HEK293 (cell line): ENCODE data around the gene ETV1.

Experiments
- ATF2 ChIP-seq: fragments of 450-650 bp; formaldehyde crosslinking; IDR thresholded peaks from 2 replicates; pipeline ENCODE4 v1.5.1; 2016; ENCODE audit warnings: missing biosample characterization, missing genetic modification characterization, low read depth
- GLIS2 ChIP-seq: fragments of 450-650 bp; formaldehyde crosslinking; IDR thresholded peaks from 2 replicates; pipeline ENCODE4 v1.5.1; 2016; ENCODE audit warnings: missing biosample characterization, missing genetic modification characterization
- ZBTB11 ChIP-seq: fragments of 450-650 bp; formaldehyde crosslinking; conservative IDR thresholded peaks from 2 replicates; pipeline ENCODE4 v1.5.1; 2016; ENCODE audit warnings: low read depth, missing biosample characterization, missing genetic modification characterization
- ZBTB7A ChIP-seq: fragments of 450-650 bp; formaldehyde crosslinking; IDR thresholded peaks from 2 replicates; pipeline ENCODE4 v1.5.1; 2016; ENCODE audit warnings: low read depth, missing biosample characterization, missing genetic modification characterization
- ZNF175 ChIP-seq: fragments of 450-650 bp; formaldehyde crosslinking; IDR thresholded peaks from 2 replicates; pipeline ENCODE4 v1.5.1; 2016; ENCODE audit warnings: missing biosample characterization, missing genetic modification characterization
- ZNF221 ChIP-seq: fragments of 450-650 bp; formaldehyde crosslinking; IDR thresholded peaks from 2 replicates; pipeline ENCODE4 v1.5.1; 2017; ENCODE audit warnings: missing biosample characterization, missing genetic modification characterization, borderline replicate concordance
- ZNF274 ChIP-seq, 2 experiments: fragments of 200-500 bp in 1 of 2; fragments of 450-650 bp in 1 of 2; sonication (Bioruptor generic) in 1 of 2; formaldehyde crosslinking in 1 of 2; IDR thresholded peaks; 2 replicates each; pipeline versions ENCODE4 v1.5.1 to v1.6.1; 2014 to 2016; ENCODE audit warnings: borderline replicate concordance in 1 of 2, inconsistent platforms in 1 of 2, low read length in 1 of 2, missing biosample characterization in 1 of 2, missing genetic modification characterization in 1 of 2
- ZNF280D ChIP-seq: fragments of 450-650 bp; formaldehyde crosslinking; IDR thresholded peaks from 2 replicates; pipeline ENCODE4 v1.5.1; 2016; ENCODE audit warnings: missing biosample characterization, missing genetic modification characterization
- ZNF302 ChIP-seq: fragments of 450-650 bp; formaldehyde crosslinking; IDR thresholded peaks from 2 replicates; pipeline ENCODE4 v1.5.1; 2016; ENCODE audit warnings: missing biosample characterization, missing genetic modification characterization, low read depth
- ZNF311 ChIP-seq: fragments of 450-650 bp; formaldehyde crosslinking; IDR thresholded peaks from 2 replicates; pipeline ENCODE4 v1.5.1; 2017; ENCODE audit warnings: missing biosample characterization, missing genetic modification characterization, borderline replicate concordance
- ZNF335 ChIP-seq: fragments of 450-650 bp; formaldehyde crosslinking; conservative IDR thresholded peaks from 2 replicates; pipeline ENCODE4 v1.5.1; 2016; ENCODE audit warnings: missing biosample characterization, missing genetic modification characterization
- ZNF366 ChIP-seq: fragments of 450-650 bp; formaldehyde crosslinking; conservative IDR thresholded peaks from 2 replicates; pipeline ENCODE4 v1.5.1; 2016; ENCODE audit warnings: missing biosample characterization, missing genetic modification characterization
- ZNF518A ChIP-seq: fragments of 450-650 bp; formaldehyde crosslinking; conservative IDR thresholded peaks from 2 replicates; pipeline ENCODE4 v1.5.1; 2016; ENCODE audit warnings: low read depth, missing biosample characterization, missing genetic modification characterization
- ZNF558 ChIP-seq: fragments of 450-650 bp; formaldehyde crosslinking; IDR thresholded peaks from 2 replicates; pipeline ENCODE4 v1.5.1; 2016; ENCODE audit warnings: missing biosample characterization, missing genetic modification characterization
- ZNF626 ChIP-seq: fragments of 450-650 bp; sonication (Bioruptor Pico); formaldehyde crosslinking; IDR thresholded peaks from 2 replicates; pipeline ENCODE4 v1.5.1; 2018; ENCODE audit warnings: missing biosample characterization, missing genetic modification characterization, inconsistent platforms
- ZNF639 ChIP-seq: fragments of 450-650 bp; formaldehyde crosslinking; IDR thresholded peaks from 2 replicates; pipeline ENCODE4 v1.5.1; 2016; ENCODE audit warnings: missing biosample characterization, missing genetic modification characterization
- ZNF670 ChIP-seq: fragments of 450-650 bp; formaldehyde crosslinking; IDR thresholded peaks from 2 replicates; pipeline ENCODE4 v1.5.1; 2016; ENCODE audit warnings: missing biosample characterization, missing genetic modification characterization, low read depth
- ZNF692 ChIP-seq: fragments of 450-650 bp; formaldehyde crosslinking; IDR thresholded peaks from 2 replicates; pipeline ENCODE4 v1.5.1; 2016; ENCODE audit warnings: missing biosample characterization, missing genetic modification characterization
- ZSCAN23 ChIP-seq: fragments of 450-650 bp; formaldehyde crosslinking; IDR thresholded peaks from 2 replicates; pipeline ENCODE4 v1.5.1; 2016; ENCODE audit warnings: missing biosample characterization, missing genetic modification characterization
- ZSCAN4 ChIP-seq: fragments of 450-650 bp; formaldehyde crosslinking; IDR thresholded peaks from 2 replicates; pipeline ENCODE4 v1.5.1; 2017; ENCODE audit warnings: missing biosample characterization, missing genetic modification characterization

ETV1 gene

GRCh38 chr7:13990984-13991790 is 1.7 kb upstream of the ETV1 start (continued):
- TF ChIP-seq ZBTB11 (tag by site-specific recombination) = peak; percentile 48; the same call in 1 of the 2 replicates
- TF ChIP-seq ZNF366 (tag by site-specific recombination) = 0 out of 2 replicates have a peak, but pooled peaks have one; percentile 25
- TF ChIP-seq ZNF692 (tag by site-specific recombination) = no peak
- peak; percentile 59 for TF ChIP-seq ZNF335
- peak; percentile 62; the same call in 1 of the 2 replicates for TF ChIP-seq ZNF518A (tag by site-specific recombination)
- TF ChIP-seq ZNF302 (tag by site-specific recombination) = no peak
- no peak for TF ChIP-seq ZNF280D (tag by site-specific recombination)
- TF ChIP-seq ZNF311 = no peak
- TF ChIP-seq ZNF221 (tag by site-specific recombination) = no peak
- TF ChIP-seq ZNF639 = no peak
- TF ChIP-seq GLIS2 (tag by site-specific recombination) = peak; percentile 63
- no peak for TF ChIP-seq ZNF558 (tag by site-specific recombination)
- no peak for TF ChIP-seq ZSCAN4 (tag by site-specific recombination)
- no peak for TF ChIP-seq ZNF670 (tag by site-specific recombination)
- no peak for TF ChIP-seq ZNF274 (IDR thresholded peaks at IDR 0.05; ENCODE audit: low read length)
- no peak for TF ChIP-seq ZNF274 (tag by site-specific recombination; IDR thresholded peaks at IDR 0.05; ENCODE audit: borderline replicate concordance)
- no peak for TF ChIP-seq ZSCAN23
- no peak for TF ChIP-seq ZBTB7A (tag by site-specific recombination)
- no peak for TF ChIP-seq ZNF626
- TF ChIP-seq ZNF175 = no peak
- no peak for TF ChIP-seq ATF2 (tag by site-specific recombination)
